NCI-H526 treated with DMSO at 0.1 percent for 48 hours (cell line): ENCODE data around the gene STK16.
"Not testable (repeated sequence)": the region's sequence is repeated elsewhere in the genome, so short reads cannot be mapped to it uniquely, and the experiment has no call there.

Source experiments
- DNase-seq: peaks from one replicate; lab custom pipeline; 2025; lab: John Stamatoyannopoulos, UW

STK16 gene

GRCh38 chr2:219245148-219245898, at the start of gene STK16, which contains the start of gene GLB1L:
TSS of gene STK16 (plus strand) at chr2:219245479. CDS start at chr2:219246000, 521 bp downstream.
TSS of gene GLB1L (minus strand) at chr2:219245444. CDS start at chr2:219243573, 1,871 bp downstream.
- DNase-seq: peak; percentile 64

GRCh38 chr2:219197388-219197787, 47.9 kb upstream of the STK16 start:
- DNase-seq: no peak

- DNase-seq: no peak
Measured at GRCh38 chr2:219198974-219199373, 46.3 kb upstream of the STK16 start.

DNA sequence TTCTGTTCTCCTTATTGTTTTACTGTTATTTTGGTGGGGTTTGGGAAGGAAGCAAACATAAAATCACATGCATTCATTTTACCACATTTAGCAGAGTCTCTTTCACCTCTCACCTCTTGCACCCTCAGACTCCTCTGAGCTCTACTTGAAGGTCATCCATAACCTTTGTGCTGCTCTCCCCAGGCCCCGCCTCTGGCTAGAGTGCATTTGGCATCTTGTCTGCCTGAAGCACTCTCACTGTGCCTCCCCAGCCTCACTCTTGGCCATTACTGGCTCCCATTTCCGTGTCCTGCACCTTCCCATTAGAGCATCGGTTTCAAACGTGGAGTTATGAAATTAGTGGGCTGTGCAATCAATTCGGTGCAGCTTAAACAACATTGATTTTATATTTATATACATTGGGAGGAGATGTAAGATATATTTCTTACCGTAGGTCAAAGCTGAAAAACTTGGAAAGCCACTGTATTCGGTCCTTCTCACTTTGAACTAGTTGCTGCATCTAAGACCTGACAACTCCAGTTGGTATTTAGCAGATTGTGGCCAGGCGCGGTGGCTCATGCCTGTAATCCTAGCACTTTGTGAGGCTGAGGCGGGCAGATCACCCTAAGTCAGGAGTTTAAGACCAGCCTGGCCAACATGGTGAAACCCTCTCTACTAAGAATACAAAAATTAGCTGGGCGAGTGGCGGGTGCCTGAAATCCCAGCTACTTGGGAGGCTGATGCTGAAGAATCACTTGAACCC, 45.6 kb upstream of the STK16 start:
- DNase-seq: peak; percentile 19

GRCh38 chr2:219200502-219201326, 44.6 kb upstream of the STK16 start:
- peak; percentile 29 for DNase-seq

- not testable (repeated sequence) for DNase-seq
Measured at GRCh38 chr2:219201331-219201730, 43.9 kb upstream of the STK16 start.

GRCh38 chr2:219204425-219205164, 40.7 kb upstream of the STK16 start:
- no peak for DNase-seq

DNA sequence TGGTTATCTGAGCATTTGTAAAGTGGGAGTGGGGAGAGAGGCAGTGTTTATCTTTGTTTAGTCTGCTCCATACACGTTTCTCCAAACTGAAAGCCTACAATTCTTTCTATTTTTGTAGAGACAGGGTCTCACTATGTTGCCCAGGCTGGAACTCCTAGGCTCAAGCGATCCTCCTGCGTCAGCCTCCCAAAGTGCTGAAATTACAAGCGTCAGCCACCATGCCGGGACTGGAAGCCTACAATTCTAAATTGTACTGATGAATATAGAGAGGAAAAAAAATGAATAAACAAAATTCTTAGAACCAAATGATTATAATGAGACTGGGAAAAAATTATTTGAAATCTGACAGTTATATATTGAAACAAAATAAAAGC, 40.1 kb upstream of the STK16 start:
- no peak for DNase-seq

DNA sequence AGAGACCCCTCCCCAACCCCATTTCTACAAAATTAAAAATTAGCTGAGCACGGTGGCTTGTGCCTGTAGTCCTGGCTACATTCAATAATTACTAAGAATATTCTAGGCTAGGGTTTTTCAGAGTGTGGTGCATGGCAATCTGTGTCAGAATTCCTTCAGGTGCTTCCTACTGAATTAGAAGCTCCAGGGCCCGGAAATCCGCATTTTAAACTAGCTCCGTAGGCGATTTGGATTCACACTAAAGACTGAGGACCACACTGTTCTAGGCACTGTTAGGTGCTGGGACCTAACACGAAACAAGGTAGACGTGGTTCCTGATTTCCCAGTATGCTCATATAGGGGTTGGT, 39.3 kb upstream of the STK16 start:
- no peak for DNase-seq

- DNase-seq: peak; percentile 82
Measured at GRCh38 chr2:219206328-219207133, 38.7 kb upstream of the STK16 start, which contains the start of gene ZFAND2B. TSS of gene ZFAND2B (plus strand) at chr2:219206782. CDS start at chr2:219206988, 206 bp downstream.

GRCh38 chr2:219207134-219207883, 38.0 kb upstream of the STK16 start:
- DNase-seq: no peak

DNA sequence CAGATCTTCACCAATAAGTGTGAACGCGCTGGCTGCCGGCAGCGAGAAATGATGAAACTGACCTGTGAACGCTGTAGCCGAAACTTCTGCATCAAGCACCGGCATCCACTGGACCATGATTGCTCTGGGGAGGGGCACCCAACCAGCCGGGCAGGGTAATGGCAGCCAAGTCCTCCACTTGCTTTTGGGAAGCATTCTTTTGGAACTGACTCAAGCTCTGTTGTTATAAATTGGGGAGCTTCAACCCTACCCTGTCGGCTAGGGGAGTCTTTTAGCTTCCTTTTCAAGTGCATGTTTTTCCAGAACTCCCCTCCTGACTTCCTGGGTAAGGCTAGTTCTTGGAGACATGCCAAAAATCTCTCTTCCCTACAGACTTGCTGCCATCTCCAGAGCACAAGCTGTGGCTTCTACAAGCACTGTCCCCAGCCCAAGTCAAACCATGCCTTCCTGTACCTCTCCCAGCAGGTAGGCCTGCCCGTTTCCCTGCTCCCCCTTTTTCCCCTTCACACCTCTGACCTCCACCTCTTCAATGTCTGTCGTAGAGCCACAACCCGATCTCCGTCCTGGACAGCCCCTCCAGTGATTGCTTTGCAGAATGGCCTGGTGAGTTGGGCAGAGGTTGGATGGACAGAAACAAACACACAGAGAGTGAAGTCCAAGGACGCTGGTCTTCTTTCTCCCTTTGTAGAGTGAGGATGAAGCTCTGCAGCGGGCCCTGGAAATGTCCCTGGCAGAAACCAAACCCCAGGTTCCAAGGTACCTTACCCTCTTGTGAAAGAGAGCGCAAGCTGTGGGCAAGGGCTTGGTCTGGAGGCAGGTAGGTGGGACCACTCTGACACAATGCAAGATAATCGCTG, 37.2 kb upstream of the STK16 start:
- DNase-seq: no peak

- no peak for DNase-seq
Measured at GRCh38 chr2:219209236-219210195, 35.8 kb upstream of the STK16 start.

DNA sequence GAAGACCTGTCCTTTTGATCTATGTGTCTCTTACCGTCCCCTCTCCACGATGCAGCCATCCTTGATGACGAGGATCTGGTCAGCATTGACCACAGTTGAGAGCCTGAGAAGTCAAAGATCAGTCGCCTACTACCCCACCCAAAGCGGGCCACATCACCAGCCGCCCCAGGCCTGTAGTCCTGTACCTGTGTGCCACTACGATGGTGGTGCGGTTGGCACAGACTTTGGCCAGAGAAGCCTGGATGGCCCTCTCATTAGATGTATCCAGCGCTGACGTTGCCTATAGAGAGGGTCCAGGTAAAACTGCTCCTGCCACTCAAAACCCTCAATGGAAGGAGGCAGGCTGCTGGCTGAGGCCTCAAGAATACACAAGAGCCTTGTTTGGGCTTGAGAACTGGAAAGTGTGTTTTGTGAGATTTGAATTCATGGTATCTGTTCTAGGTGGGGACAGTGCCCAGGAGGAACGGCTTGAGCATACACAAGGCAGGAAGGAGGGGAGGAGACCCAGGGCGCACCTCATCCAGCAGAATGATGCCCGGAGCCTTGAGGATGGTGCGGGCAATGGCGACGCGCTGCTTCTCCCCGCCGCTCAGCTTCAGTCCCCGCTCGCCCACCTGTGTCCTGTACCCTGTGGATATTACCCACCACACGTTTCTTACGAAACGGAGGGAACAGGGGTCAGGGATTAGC, 34.9 kb upstream of the STK16 start:
- no peak for DNase-seq

GRCh38 chr2:219210886-219211362, 34.4 kb upstream of the STK16 start:
- no peak for DNase-seq

DNA sequence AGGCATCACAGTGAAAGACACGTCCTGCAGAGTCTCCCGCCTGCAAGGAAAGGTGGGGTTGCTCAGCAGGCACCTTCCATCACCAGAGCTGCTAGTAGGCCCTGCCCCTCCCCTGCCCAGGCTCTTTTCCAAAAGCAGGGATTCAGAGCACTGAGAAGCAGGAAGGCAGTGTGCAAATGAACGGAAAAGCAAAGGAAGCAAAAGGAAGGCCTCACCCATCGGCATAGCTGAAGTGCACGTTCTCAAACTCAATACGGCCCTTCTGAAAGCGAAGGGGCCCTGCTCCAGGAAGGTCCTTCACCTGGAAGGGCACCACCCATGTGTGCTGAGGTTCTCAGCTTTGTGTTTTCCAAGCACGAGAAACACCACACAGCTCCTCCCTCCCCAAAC, 32.3 kb upstream of the STK16 start:
- DNase-seq: no peak

GRCh38 chr2:219213486-219214071, 31.7 kb upstream of the STK16 start:
- DNase-seq: no peak
